Loucy (cell line): ENCODE data around the gene EDC4.
A peak's percentile ranks its signal among the peaks of the same experiment; 100 is the strongest.

ENCODE experiments used
- H2AFZ ChIP-seq: fragments of 200-600 bp; sonication (generic); 2 replicates; pipeline ENCODE4 v1.6.0; 2016; ENCODE audit warnings: antibody characterized with exemption, mild to moderate bottlenecking, low read length, moderate library complexity
- H3F3A ChIP-seq: fragments of 200-600 bp; 2 replicates; pipeline ENCODE4 v1.6.0; 2016; ENCODE audit warnings: antibody characterized with exemption, low read depth, mild to moderate bottlenecking
- H3K27me3 ChIP-seq: fragments of 200-600 bp; sonication (generic); 2 replicates; pipeline ENCODE4 v1.6.1; 2014; ENCODE audit warnings: low read length, mild to moderate bottlenecking; ENCODE audit not compliant: insufficient read depth, poor library complexity, severe bottlenecking
- H3K36me3 ChIP-seq: fragments of 200-600 bp; sonication (generic); 2 replicates; pipeline ENCODE4 v1.6.1; 2016; ENCODE audit warnings: low read length; ENCODE audit not compliant: insufficient read depth
- H3K4me1 ChIP-seq: fragments of 200-600 bp; sonication (generic); 2 replicates; pipeline ENCODE4 v1.5.1; 2014; ENCODE audit warnings: low read length, mild to moderate bottlenecking; ENCODE audit not compliant: insufficient read depth, poor library complexity, severe bottlenecking
- H3K4me2 ChIP-seq: fragments of 200-600 bp; sonication (generic); 2 replicates; pipeline ENCODE4 v1.6.0; 2014; ENCODE audit warnings: antibody characterized with exemption, low read length, low read depth, mild to moderate bottlenecking; ENCODE audit not compliant: poor library complexity, severe bottlenecking
- H3K4me3 ChIP-seq: fragments of 200-600 bp; sonication (generic); 2 replicates; pipeline ENCODE4 v1.5.1; 2014; ENCODE audit warnings: low read length, mild to moderate bottlenecking, mixed read lengths; ENCODE audit not compliant: poor library complexity, severe bottlenecking
- H3K79me2 ChIP-seq: fragments of 200-600 bp; sonication (generic); 2 replicates; pipeline ENCODE4 v1.6.1; 2014; ENCODE audit warnings: low read length; ENCODE audit not compliant: insufficient read depth
- H3K9ac ChIP-seq: fragments of 200-600 bp; sonication (generic); 2 replicates; pipeline ENCODE4 v1.6.0; 2014; ENCODE audit warnings: mild to moderate bottlenecking, low read depth, low read length, moderate library complexity; ENCODE audit not compliant: poor library complexity, severe bottlenecking
- H3K9me2 ChIP-seq: fragments of 200-600 bp; sonication (generic); replicated peaks from 2 replicates; pipeline ENCODE4 v1.6.1; 2016; ENCODE audit warnings: low read depth, low read length, mixed read lengths
- H3K9me3 ChIP-seq: fragments of 200-600 bp; sonication (generic); 2 replicates; pipeline ENCODE4 v1.6.1; 2014; ENCODE audit warnings: mild to moderate bottlenecking, antibody characterized with exemption, low read length, low read depth; ENCODE audit not compliant: insufficient read depth
- H4K20me1 ChIP-seq: fragments of 200-600 bp; sonication (generic); 2 replicates; pipeline ENCODE4 v1.6.0; 2014; ENCODE audit warnings: antibody characterized with exemption, low read length, mild to moderate bottlenecking; ENCODE audit not compliant: insufficient read depth, poor library complexity, severe bottlenecking
- CTCF ChIP-seq: fragments of 200-600 bp; sonication (generic); conservative IDR thresholded peaks from 2 replicates; pipeline ENCODE4 v1.5.1; 2014; ENCODE audit warnings: mild to moderate bottlenecking, antibody characterized with exemption, low read length
- EZH2phosphoT487 ChIP-seq: fragments of 200-600 bp; IDR thresholded peaks from 2 replicates; pipeline ENCODE4 v1.6.1; 2018; ENCODE audit warnings: antibody characterized with exemption, mild to moderate bottlenecking, moderate library complexity, borderline replicate concordance

Gene EDC4

GRCh38 chr16:67892899-67893742, 20.3 kb downstream of the EDC4 start, which contains the start of gene PSKH1:
PSKH1 (plus strand) TSS chr16:67893254; CDS start chr16:67908750, 15,496 bp downstream.
- Histone ChIP-seq H2AFZ (peak within 1 kb of the TSS; percentile 76), H3F3A (no peaks in the 10 kb centered on the region), H3K9ac (peak within 1 kb of the TSS; percentile 94), H3K4me3 (peak within 1 kb of the TSS; percentile 85), H3K79me2 (peaks cover 39% of the 10 kb centered on the region), H3K27me3 (no peaks in the 10 kb centered on the region), H3K9me3 (no peaks in the 10 kb centered on the region), H3K4me2 (peak within 1 kb of the TSS; percentile 97), H4K20me1 (no peaks in the 10 kb centered on the region), H3K9me2 (no peaks in the 10 kb centered on the region), H3K4me1 (peaks cover 23% of the 10 kb centered on the region), H3K36me3 (no peaks in the 10 kb centered on the region)
- TF ChIP-seq CTCF = no peak
- no peak for TF ChIP-seq EZH2phosphoT487

- Histone ChIP-seq H3K9ac (peak overlapping the region; percentile 94), H2AFZ (no peak overlapping the region), H3K36me3 (no peaks in the 10 kb centered on the region), H4K20me1 (no peaks in the 10 kb centered on the region), H3K4me1 (peaks cover 23% of the 10 kb centered on the region), H3K9me2 (no peaks in the 10 kb centered on the region), H3K9me3 (no peaks in the 10 kb centered on the region), H3K27me3 (no peaks in the 10 kb centered on the region), H3F3A (no peaks in the 10 kb centered on the region), H3K4me3 (peak overlapping the region; percentile 85), H3K79me2 (peaks cover 39% of the 10 kb centered on the region), H3K4me2 (peak overlapping the region; percentile 97)
- no peak for TF ChIP-seq CTCF
- TF ChIP-seq EZH2phosphoT487 = no peak
Observed at GRCh38 chr16:67893743-67894399, 21.0 kb downstream of the EDC4 start.

DNA sequence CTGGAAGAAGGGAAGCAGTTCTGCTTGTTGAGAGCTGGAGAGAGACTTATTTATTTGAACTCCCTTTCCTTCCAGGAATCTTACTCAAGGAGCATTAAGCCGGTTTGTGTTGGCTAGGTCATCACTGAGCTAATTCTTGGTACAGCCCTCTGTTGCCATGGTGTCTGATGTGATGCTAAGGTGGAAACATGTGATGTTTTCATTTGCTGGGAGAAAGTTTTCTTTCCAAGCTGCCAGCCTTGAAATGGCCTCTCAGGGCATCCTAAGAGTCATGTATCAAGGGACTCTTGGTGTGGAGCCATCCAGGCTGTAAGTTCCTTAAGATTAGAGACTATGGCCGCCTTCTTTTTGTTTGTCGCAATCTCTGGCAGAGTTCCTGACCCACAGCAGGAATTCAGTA, 24.4 kb downstream of the EDC4 start:
- Histone ChIP-seq H3K9me2 (no peaks in the 10 kb centered on the region), H3K4me2 (no peak overlapping the region), H3K4me3 (no peak overlapping the region), H3K79me2 (peaks cover 48% of the 10 kb centered on the region), H3K9ac (no peak overlapping the region), H2AFZ (no peak overlapping the region), H3K4me1 (peaks cover 22% of the 10 kb centered on the region), H3K27me3 (no peaks in the 10 kb centered on the region), H4K20me1 (no peaks in the 10 kb centered on the region), H3F3A (no peaks in the 10 kb centered on the region), H3K9me3 (no peaks in the 10 kb centered on the region), H3K36me3 (no peaks in the 10 kb centered on the region)
- TF ChIP-seq EZH2phosphoT487 (no peak), CTCF (no peak)
